Measurements from ENCODE around the gene ADAMTS12.

ADAMTS12 gene

GRCh38 chr5:33800241-33800950 lies 91.4 kb downstream of the ADAMTS12 start:
- no peak for DNase-seq (ENCODE audit: low spot score)

- no peak for DNase-seq (ENCODE audit: low spot score)
These were observed 96.3 kb downstream of the ADAMTS12 start for GRCh38 chr5:33795496-33795895.

- DNase-seq (ENCODE audit: low spot score) = peak; percentile 25
These were observed 97.1 kb downstream of the ADAMTS12 start for GRCh38 chr5:33794550-33795181.

- DNase-seq (ENCODE audit: low spot score) = no peak
These were observed 97.8 kb downstream of the ADAMTS12 start for GRCh38 chr5:33793836-33794549.

- no peak for DNase-seq (ENCODE audit: low spot score)
These were observed 98.5 kb downstream of the ADAMTS12 start for GRCh38 chr5:33793276-33793675.

GRCh38 chr5:33792559-33792958 lies 99.2 kb downstream of the ADAMTS12 start:
- no peak for DNase-seq (ENCODE audit: low spot score)

GRCh38 chr5:33789567-33789957 lies 102.2 kb downstream of the ADAMTS12 start:
- no peak for DNase-seq (ENCODE audit: low spot score)

- no peak for DNase-seq (ENCODE audit: low spot score)
These were observed 102.7 kb downstream of the ADAMTS12 start for GRCh38 chr5:33788922-33789566.

- no peak for DNase-seq (ENCODE audit: low spot score)
These were observed 106.2 kb downstream of the ADAMTS12 start for GRCh38 chr5:33785571-33785970.

GRCh38 chr5:33781286-33781685 lies 110.5 kb downstream of the ADAMTS12 start:
- DNase-seq (ENCODE audit: low spot score) = peak; percentile 46

- DNase-seq (ENCODE audit: low spot score) = no peak
These were observed 115.6 kb downstream of the ADAMTS12 start for GRCh38 chr5:33776151-33776660.

- no peak for DNase-seq (ENCODE audit: low spot score)
These were observed 117.4 kb downstream of the ADAMTS12 start for GRCh38 chr5:33774341-33774740.

- no peak for DNase-seq (ENCODE audit: low spot score)
These were observed 119.4 kb downstream of the ADAMTS12 start for GRCh38 chr5:33772380-33772897.

GRCh38 chr5:33769968-33770367 lies 121.8 kb downstream of the ADAMTS12 start:
- no peak for DNase-seq (ENCODE audit: low spot score)

GRCh38 chr5:33769196-33769595 lies 122.6 kb downstream of the ADAMTS12 start:
- DNase-seq (ENCODE audit: low spot score) = no peak

- DNase-seq (ENCODE audit: low spot score) = no peak
These were observed 125.8 kb downstream of the ADAMTS12 start for GRCh38 chr5:33766023-33766422.

- no peak for DNase-seq (ENCODE audit: low spot score)
These were observed 127.0 kb downstream of the ADAMTS12 start for GRCh38 chr5:33764786-33765185.

- DNase-seq (ENCODE audit: low spot score) = no peak
These were observed 128.4 kb downstream of the ADAMTS12 start for GRCh38 chr5:33763435-33763834.

GRCh38 chr5:33762859-33763258 lies 128.9 kb downstream of the ADAMTS12 start:
- DNase-seq (ENCODE audit: low spot score) = no peak

GRCh38 chr5:33761139-33761538 lies 130.7 kb downstream of the ADAMTS12 start:
- no peak for DNase-seq (ENCODE audit: low spot score)

- DNase-seq (ENCODE audit: low spot score) = no peak
These were observed 133.1 kb downstream of the ADAMTS12 start for GRCh38 chr5:33758737-33759136.

- DNase-seq (ENCODE audit: low spot score) = no peak
These were observed 135.3 kb downstream of the ADAMTS12 start for GRCh38 chr5:33756491-33756890.
